ENCODE measurements around the gene HAAO.

- no peak for TF ChIP-seq CTCF (IDR thresholded peaks at IDR 0.05; ENCODE audit: low read length)
- TF ChIP-seq EZH2phosphoT487 (IDR thresholded peaks at IDR 0.05; ENCODE audit: low read length) = no peak
- no peak for TF ChIP-seq EZH2 (optimal IDR thresholded peaks at IDR 0.05; ENCODE audit: low read depth, low read length)
Observed at GRCh38 chr2:42765686-42766085, 26.7 kb downstream of the HAAO start.

All from MM.1S (cell line).